GM21576 (cell line): Measurements from ENCODE around the gene TTC7B.

Source experiments
- ATAC-seq: cut with Tn5 transposase; IDR thresholded peaks from one replicate; pipeline ENCODE4 v1.9.1; 2021; ENCODE audit warnings: mild to moderate bottlenecking, moderate library complexity; ENCODE audit not compliant: unreplicated experiment

Gene TTC7B

DNA sequence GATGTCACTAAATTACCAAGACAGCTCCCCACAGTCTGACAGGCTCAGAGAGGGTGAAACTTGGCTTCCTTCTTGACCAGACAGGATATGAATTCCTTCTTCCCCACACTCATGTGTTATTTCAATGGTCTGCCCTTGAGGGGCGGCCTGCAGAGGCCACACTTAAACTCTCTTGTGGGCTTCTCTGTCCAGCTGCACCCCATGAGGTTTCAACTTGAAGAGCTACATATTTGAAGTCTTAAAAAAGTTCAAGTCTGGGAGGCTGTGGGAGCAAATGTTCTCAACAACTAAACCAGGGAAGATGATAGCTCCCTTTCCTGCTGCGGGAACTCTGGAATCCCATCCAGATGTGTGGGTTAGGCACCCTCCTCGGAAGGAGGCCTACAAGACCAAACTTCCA, 98.3 kb downstream of the TTC7B start:
- ATAC-seq: no peak

DNA sequence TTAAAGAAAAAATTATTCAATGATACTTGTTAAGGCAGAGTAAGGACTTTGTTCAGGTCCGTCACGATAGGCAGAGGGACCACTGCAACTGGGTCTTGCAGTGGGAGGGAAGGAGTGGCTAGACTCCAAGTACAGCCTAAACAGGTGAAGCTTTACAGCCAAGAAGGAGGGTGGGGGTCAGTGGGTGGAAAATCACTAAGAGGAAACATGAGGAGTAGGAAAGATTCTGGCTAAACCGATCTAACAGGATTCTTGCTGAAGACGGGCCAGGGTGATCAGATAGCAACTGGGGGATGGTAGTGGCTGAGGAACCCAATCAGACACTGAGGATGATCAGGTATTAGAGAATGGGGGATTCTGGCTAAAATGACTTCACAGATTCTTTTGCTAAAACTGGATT, 100.2 kb downstream of the TTC7B start:
- no peak for ATAC-seq

DNA sequence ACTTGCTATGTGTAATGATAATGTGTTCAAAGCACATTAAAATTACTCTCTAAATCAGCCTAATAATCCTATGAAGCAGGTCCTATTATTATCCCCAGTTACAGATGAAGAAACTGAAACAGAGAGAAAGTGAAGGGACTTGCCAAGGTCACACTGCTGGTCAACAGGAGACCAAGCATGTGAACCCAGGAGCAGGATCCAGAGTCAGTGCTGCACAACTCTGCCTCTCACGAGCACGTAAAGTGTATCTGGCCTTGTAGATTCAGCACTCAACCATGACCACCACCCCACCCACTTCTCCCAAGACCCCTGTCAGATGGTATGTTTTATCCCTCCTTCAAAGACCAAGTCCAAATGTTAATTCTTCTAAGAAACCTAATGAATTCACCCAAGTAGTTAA, 100.7 kb downstream of the TTC7B start:
- no peak for ATAC-seq

DNA sequence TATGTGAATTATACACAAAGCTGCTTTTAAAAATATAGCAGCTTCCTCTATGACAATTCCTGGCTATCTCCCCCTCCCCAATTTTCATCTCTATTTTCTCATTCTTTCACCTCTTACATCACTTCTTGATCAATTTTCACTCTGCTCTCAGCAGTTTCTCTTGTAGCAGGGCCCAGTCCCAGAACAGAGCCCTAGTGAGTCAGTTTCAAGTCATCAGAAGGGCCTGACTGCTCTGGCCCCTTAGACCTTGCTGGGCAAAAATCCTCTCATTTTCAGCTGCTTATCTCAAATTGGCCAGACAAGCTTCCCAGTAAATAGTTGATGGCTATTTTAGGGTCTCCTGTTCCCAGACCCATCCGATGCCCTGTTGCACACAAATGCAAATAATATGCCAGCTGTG, 101.4 kb downstream of the TTC7B start:
- no peak for ATAC-seq

DNA sequence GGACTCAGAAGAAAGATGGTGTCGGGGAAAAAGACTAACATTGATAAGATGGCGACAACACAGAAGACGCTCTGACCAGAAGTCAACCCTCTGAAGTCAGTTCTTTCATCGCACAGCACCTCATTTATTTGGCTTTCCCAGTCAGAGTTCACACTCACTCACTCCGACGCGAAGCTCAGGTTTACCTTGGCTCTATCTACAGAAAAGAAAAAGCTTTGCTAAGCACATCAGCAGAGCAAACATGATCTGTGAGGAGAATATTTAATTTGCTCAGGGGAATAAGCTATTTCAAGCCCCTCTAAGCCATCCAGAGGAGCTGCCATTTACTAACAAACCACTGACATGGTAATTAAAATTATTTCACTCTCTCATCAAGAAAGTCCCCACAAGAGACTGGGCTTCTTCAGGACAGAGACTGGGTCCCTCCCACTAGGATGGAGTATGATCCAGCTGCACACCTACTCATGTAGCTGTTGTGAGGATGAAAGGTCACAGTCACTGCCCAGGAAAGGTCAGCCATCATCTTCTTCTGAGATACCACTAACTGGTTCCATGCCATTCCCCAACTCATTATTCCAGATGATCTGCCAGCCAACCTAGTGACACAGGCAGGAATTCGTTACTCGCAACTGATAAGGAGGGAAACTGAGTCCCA, 111.4 kb downstream of the TTC7B start:
- no peak for ATAC-seq

DNA sequence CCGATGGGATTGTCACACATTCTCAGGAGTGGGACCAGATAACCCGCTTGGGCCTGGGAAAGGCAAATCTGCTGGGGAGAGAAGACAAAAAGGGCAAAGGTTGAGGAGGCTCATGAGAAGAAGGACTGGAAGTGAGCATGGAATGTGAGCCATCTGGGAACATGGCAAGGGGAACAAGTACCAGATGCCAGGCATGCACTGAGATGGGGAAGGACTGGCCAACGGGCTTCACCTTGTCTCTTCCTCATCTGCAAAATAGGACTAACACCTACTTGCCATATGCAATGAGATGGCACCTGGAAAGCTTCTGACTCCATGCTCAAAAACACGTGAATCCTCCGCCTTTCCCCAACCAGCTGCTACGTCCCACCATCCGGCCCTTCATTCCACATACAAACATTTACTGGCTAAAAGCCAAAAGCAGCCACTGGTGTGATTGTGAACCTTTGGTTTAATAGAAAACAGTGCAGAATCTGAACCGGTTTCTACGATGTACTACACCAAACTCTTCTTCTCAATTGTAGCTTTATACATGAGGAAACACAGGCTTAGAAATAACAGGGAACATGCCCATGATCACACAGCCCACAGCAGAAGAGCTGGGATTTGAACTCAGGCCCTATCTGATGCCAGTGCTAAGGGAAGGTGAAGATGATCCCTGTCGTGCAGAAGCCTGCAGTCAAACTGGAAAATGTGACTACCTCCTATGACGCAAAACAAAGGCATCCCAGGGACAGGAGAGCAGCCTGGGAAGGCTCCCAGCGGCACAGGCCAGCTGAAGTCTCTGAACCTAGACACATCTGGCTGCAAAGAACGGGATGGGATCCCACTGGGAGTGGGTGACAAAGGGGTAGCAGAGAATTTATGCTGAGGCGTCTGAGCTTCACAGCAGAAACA, 112.1 kb downstream of the TTC7B start:
- no peak for ATAC-seq

DNA sequence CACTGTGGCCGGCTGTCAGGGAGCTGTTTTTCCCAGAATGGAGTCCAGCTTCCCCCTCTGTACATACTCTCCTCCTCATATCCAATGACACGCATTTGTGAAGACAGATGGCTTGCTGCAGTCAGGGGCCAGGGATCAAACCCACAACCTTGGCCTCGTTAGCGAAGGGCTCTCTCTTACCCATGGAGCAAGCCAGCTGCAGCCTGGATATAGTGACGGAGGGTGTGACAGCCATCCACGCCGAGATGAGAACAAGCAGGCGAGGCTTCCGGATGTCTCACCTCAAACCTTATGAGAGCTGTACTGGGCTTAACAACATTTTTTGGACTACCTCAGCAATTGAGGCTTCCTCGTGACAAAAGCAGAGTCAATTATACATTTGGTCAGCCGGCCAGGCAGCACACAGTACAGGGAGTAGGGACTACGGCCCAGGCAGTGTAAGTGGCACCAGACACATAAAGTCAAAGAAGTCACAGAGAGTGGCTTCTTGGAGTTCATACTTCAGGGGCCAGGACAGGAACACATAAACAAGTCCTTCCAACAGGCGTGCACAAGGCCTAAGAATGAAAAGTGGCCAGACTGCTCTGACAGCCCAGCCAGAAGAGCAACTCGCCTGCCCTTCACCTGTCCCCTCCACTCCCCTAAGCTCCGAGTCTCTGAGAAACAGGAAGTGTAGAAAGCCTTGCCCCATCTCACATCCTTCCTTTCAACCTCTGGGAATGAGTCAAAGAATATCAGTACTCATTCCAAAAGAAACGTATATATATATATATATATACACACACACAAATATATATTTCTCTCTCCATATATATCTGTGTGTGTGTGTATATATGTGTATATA, 115.1 kb downstream of the TTC7B start:
- no peak for ATAC-seq

DNA sequence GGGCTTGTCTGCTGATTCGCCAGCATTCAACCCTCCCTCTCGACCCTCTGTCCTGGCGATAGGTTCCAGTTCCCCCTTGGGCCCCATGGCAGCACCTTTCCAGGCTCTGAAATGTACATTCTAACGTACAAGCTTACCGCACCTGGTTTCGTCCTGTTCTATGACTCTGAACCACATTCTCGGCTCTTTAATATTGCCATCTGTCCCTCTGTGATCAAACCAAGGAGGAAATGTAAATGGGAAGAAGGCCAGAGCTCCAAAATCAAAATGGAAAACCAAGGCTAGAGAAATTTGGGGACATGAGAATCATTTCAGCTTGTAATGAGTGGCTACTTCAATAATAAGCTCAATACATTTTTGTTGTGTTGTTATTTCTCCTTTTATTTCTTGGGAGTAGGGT, 117.2 kb downstream of the TTC7B start:
- ATAC-seq: no peak

DNA sequence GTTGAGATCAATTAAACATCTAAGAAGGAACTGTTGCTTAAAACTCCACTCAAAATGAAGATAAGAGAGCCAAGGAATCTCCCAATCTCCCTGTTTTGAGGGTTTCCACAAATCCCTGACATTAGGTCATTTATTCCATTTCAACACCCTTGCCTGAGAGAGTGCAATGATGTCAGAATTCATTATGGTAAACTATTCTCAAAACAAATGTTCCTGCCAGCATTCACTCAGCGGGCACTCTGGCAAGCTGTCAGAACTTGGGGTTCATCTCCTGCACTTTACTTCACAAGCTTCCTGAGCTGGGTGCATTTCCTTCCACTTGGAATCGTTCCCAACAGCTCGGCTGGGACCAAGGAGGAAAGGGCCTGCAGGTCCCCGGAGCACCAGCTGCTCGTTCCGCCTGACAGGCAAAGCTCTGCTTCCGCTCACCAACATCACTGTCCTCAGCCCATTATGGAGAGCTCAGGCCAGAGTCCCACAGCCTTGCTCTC, 117.8 kb downstream of the TTC7B start:
- no peak for ATAC-seq

DNA sequence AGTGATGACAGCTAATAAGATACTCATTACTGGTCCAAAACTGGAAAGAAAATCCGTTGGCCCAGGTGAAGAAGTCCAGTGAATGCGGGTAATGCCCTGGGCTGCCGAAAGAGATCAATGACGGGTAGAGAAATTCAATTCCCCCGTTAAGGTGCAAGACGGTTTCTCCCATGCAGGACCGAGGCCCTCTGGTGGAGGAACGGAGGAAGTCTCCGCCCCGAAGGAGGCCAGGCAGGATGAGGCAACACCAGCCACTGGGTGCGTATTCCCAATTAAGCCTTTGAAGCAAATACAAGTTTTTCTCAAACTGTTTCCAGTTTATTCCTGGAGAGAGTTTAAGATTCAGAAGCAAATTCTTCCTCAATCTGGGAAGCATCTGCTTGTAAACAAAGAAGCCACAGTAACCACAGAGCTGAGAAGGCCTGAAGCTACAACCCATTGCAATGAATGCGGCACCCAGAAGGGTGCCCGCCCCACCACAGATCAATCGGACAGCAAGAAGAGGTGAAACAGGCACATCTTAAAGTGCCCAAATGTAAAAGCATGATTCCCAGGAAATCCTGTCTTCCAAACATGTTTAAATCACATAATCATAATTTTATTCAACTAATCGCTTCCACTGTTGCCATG, 118.5 kb downstream of the TTC7B start:
- peak; percentile 60 for ATAC-seq

DNA sequence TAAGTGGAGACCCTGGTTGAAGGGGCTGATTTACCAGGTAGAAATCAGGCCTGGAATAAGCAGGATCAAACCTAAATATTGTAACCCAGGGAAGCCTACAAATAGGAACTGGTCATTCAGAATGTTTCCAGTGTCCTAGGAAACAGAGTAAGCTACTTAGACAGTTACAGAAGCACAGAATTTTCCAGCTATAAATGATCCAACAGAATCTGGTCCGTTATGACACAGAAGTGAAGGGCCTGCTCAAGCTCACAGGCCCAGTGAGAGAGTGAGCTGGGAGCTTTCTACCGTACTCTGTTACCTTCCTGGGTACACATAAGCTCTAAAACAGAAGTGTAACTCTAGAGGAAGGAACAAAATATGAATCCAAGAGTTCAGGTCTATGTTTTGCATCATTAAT, 119.1 kb downstream of the TTC7B start:
- no peak for ATAC-seq

DNA sequence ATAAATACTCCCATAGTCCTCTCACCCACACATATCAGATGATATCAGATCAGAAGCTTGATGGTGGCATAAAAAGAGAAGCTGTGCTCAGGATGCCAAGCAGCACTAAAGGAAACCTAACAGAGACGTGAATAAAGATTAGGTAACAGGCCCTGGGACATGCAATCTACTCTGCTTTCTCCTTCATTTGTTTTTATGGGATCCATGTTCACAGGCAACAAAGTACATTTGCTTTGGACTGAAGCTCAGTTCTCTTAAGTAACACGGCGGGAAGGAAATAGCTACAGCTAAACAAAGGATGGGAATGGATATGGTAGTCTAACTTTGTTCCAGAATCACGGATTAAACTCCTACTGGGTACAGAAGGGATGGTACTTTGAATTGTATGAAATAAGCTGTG, 119.5 kb downstream of the TTC7B start:
- no peak for ATAC-seq

DNA sequence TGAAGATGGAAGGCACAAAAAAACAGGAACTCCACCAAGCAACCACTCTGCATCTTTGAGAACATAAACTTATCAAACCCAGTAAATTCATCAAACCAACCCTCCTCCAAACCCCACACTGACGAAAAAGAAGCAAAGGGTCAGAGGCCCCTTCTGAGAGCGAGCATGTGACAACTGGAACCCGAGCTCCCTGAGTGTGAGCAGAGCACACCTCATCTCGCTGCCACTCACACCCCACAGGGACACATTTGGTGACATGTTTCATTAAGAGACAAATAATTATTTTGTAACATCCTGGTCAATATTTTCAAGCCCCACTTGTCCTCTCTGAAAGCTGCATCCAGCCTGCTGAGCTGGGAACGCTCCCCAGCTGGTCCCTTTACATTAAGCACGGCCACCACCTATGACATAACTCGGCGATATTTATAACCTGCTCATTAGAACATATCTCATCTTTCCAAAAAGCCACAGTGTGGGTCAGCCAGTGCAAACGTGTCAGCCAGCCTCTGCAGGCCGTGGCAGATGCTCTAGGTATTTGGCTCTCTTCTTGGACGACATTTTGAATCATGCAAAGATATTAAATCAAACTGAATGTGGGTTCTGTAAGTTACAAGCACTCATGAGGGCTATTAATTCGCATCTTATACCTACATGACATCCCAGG, 120.1 kb downstream of the TTC7B start:
- ATAC-seq: no peak

DNA sequence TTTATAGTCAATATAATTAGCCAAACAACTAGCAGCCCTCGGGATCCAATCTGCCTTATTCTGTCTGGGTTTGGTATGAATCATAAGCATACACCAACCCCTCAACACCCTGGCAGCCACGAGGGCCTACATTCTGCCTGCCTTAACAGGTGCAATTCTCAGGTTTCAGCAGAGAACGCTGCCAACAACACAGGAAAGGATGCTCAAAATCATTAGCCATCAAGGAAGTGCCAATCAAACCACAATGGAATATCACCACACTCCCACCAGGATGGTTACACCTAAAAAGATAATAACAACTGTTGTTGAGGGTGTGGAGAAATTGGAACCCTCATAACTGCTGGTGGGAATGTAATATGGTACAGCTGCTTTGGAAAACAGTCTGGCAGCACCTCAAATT, 122.8 kb downstream of the TTC7B start:
- no peak for ATAC-seq

DNA sequence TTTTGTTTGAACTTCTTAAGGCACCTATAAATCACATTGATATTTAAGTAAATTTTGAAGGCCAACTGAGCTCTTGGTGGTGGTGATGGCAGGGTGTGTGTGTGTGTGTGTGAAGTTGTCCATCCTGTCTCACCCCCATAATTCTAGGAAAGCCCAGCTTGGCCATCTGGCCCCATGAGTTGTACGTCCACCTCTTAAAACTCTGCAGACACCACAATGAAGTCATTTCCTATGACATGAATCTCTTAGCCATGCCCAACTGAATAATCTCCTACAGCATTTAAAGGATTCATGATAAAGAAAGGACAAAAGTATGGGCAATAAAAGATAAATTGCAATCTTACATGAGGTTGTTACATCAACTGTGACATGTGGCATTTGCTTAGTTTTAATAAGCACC, 123.4 kb downstream of the TTC7B start:
- ATAC-seq: no peak

DNA sequence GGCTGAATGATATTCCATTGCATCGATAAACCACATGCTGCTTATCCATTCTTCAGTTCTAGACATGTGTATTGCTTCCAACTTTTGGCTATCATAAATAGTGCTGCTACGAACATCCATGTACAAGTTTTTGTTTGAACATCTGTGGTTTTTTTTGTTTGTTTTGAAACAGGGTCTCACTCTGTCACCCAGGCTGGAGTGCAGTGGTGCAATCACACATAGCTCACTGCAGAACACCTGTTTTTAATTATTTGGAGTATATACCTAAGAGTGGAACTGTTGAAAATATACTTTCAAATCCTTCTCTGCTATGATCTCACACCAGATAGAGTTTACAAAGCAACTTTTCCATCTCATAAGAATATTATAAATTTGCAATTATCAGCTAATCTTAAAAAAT, 124.2 kb downstream of the TTC7B start:
- ATAC-seq: no peak

DNA sequence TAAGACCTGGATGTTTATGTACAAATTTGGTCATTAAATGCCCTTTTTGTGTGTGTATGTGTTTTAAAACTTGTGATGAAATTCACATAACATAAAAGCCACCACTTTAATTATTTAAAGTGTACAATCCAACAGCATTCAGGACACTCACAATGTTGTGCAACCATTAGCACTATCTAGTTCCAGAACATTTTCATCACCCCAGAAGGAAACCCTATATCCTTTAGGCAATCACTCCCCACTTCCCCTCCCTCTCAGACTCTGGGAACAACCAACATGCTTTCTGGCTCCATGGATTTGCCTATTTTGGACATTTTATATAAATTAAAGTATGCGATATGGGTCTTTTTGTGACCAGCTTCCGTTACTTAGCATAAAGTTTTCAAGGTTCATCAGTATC, 124.6 kb downstream of the TTC7B start:
- ATAC-seq: no peak

DNA sequence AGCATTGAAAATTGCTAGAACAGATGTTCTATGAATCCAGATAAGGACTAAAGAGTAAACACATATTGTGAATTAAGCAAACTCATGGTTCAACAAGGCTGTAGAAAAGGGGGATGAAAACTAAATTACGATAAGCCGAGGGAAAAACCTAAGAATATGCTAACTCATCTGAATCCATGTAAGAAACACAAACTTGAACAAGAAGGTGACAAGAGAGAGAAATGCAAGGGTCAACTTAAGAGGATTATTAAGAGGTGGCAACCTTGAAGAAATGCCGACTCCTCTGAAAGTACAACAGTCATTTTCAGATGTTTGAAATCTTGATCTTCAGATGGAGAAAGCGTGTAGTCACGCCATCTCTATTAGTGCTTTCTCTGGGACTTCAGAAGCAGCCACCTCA, 128.6 kb downstream of the TTC7B start:
- no peak for ATAC-seq

DNA sequence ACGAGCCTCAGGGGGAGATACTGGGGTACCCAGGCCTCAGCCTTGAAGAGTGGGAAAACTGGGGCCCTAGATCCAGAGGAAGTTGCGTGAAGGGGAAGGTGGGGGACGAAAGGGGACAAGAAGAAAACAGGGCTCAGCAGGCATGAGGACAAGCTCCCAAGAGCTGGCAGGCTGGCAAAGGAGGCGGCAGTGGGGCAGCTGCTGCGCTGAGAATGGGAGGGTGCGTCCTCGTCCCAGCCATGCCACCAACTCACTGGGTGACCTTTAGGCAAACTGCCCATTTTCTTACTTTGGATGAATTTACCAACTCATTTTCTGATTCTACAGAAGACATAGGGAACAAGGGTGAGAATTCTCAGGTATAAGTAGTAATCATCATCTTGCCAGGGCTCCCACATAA, 133.6 kb downstream of the TTC7B start:
- no peak for ATAC-seq

DNA sequence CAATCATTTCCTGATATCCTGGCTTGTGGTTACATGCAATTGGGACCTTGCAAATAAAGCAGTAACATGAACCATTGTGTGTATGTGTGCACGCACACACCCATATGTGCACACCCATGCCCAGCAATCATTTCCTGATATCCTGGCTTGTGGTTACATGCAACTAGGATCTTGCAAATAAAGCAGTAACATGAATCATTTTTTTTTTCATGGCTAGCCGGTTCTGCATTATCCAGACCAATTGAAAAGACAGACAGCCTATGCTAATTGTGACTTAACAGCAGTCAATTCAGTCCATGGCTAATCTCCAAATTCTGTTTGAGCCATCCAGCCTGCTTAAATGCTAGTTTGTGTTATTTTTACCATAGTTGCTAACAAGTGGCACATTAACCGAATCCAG, 134.3 kb downstream of the TTC7B start:
- no peak for ATAC-seq
